ENCODE data around the gene RPL22. TPM values are rescaled to one million over a fixed set of nuclear protein-coding genes. Genes with fewer than 3 reads are reported as not detected.

Gene RPL22
- polyA plus RNA-seq, 1 experiment: 76.9 TPM

DNA sequence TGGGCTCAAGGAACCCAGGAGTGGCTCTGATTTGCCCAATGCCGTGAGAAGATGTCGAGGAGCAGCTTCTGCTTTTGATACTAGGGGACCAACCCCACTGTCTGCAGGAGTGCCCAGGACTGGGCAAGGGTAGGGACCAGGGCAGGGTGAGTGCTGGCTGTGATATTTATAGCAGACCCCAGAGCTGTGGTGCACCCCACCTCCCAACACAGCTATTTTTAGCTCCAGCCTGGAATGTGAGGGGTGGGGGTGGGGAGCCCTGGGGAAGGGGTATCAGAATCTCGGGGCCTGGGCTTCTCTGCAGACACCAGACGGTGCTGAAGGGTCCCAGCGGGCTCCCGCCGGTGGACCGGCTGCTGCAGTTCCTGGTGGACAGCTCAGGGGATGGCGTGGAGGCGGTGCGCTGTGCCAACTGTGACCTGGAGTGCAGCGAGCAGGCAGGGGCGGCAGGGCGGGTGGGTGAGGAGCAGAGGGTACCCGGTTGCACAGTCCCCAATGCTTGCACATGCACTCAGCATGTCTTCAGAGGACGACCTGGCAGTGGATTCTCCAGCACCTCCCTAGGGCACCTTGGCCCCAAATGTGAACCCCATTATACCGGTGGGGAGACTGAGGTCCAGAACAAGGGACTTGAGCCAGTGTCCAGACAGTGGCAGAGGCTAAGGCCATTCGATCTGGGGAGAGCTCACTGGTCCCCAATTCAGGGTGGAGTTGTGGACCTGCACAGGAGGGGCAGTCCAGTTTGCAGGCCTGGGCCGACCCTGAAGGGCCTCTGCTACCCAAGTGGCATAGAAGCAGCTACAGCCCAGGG, 7.9 kb upstream of the RPL22 start:
- ChIA-PET POLR2A (no interaction called here), CTCF (interaction anchor here (0.9 to 3.9 kb wide), 8 partner anchors 10 to 38 kb away, joined by 3 to 9 read pairs (median 4); no protein-coding TSS in a partner anchor)
- no peak for DNase-seq (ENCODE audit: low read depth)
- peaks cover 11% of the 10 kb centered on the region for H3K36me3 ChIP-seq (ENCODE audit: control insufficient read depth, insufficient read depth, low read length)
- no peaks in the 10 kb centered on the region for H3K27me3 ChIP-seq (ENCODE audit: control insufficient read depth, insufficient read depth, low read length)
- TF ChIP-seq, protein P1, sequence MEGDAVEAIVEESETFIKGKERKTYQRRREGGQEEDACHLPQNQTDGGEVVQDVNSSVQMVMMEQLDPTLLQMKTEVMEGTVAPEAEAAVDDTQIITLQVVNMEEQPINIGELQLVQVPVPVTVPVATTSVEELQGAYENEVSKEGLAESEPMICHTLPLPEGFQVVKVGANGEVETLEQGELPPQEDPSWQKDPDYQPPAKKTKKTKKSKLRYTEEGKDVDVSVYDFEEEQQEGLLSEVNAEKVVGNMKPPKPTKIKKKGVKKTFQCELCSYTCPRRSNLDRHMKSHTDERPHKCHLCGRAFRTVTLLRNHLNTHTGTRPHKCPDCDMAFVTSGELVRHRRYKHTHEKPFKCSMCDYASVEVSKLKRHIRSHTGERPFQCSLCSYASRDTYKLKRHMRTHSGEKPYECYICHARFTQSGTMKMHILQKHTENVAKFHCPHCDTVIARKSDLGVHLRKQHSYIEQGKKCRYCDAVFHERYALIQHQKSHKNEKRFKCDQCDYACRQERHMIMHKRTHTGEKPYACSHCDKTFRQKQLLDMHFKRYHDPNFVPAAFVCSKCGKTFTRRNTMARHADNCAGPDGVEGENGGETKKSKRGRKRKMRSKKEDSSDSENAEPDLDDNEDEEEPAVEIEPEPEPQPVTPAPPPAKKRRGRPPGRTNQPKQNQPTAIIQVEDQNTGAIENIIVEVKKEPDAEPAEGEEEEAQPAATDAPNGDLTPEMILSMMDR (IDR thresholded peaks at IDR 0.05; ENCODE audit: insufficient read depth, low read depth, low read length): no peak
- peak overlapping the region; percentile 64 for H3K4me3 ChIP-seq (ENCODE audit: low read depth, low read length)

GRCh38 chr1:6206520-6206855, 7.1 kb upstream of the RPL22 start:
- Histone ChIP-seq H3K36me3 (ENCODE audit: control insufficient read depth, insufficient read depth, low read length) (peaks cover 8% of the 10 kb centered on the region; the same call in 1 of the 2 replicates), H3K4me3 (ENCODE audit: low read depth, low read length) (peak overlapping the region; percentile 64), H3K27me3 (ENCODE audit: control insufficient read depth, insufficient read depth, low read length) (no peaks in the 10 kb centered on the region)
- no peak for DNase-seq (ENCODE audit: low read depth)
- ChIA-PET CTCF (interaction anchor here (0.7 to 3.9 kb wide), 11 partner anchors 9 to 230 kb away, joined by 3 to 9 read pairs (median 3); no protein-coding TSS in a partner anchor), POLR2A (no interaction called here)
- TF ChIP-seq, protein P1 (IDR thresholded peaks at IDR 0.05; ENCODE audit: insufficient read depth, low read depth, low read length): no peak

DNA sequence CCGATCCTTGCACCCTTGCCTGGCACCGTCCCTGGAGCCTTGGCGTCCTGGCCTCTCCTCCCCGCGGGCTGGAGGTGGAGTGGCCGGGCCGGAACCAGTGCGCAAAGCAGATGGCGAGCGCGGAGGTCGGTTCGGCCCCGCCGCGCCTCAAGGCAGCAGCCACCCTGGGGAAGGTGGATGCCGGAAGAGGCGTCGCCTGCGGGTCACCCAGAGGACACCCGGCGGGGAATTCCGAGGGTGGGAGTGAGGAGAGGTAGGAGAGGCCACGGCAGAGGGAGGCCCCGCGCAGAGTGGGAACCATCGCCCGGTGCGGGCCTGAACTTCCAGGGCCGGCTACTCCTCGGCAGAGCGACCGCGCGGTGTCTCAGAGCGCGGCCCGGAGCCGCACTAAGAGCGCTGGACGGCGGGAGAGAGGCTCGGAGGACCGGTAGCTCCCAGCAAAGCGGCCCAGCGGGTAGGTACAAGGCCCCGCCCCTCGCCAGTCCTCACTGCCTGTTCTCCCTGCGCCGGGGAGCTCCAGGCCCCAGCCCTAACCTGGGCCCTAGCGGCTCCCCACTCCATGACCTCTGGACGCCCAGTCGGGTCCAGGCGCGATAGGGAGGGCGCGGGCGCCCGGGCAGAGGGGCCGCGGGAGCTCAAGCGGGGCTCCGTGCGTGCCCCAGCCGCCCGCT, 6.6 kb upstream of the RPL22 start, which contains the start of gene RNF207:
RNF207 (plus strand) TSS at position 271 of the 671 bp plus-strand sequence. CDS start 417 bp downstream, outside the sequence.
- peaks cover 5% of the 10 kb centered on the region; the same call in 1 of the 2 replicates for H3K36me3 ChIP-seq (ENCODE audit: control insufficient read depth, insufficient read depth, low read length)
- peak within 1 kb of the TSS; percentile 64 for H3K4me3 ChIP-seq (ENCODE audit: low read depth, low read length)
- POLR2A ChIA-PET: no interaction called here
- CTCF ChIA-PET: interaction anchor here (0.7 to 3.9 kb wide), 11 partner anchors 8 to 231 kb away, joined by 3 to 9 read pairs (median 3); no protein-coding TSS in a partner anchor
- TF ChIP-seq, protein P1 (IDR thresholded peaks at IDR 0.05; ENCODE audit: insufficient read depth, low read depth, low read length): no peak
- H3K27me3 ChIP-seq (ENCODE audit: control insufficient read depth, insufficient read depth, low read length): no peaks in the 10 kb centered on the region
- DNase-seq (ENCODE audit: low read depth): no peak

GRCh38 chr1:6202256-6202655, 2.9 kb upstream of the RPL22 start:
- no peak for DNase-seq (ENCODE audit: low read depth)
- no peaks in the 10 kb centered on the region for H3K36me3 ChIP-seq (ENCODE audit: control insufficient read depth, insufficient read depth, low read length)
- ChIA-PET POLR2A (no interaction called here), CTCF (no interaction called here)
- TF ChIP-seq, protein P1 (IDR thresholded peaks at IDR 0.05; ENCODE audit: insufficient read depth, low read depth, low read length): no peak
- no peak overlapping the region for H3K4me3 ChIP-seq (ENCODE audit: low read depth, low read length)
- H3K27me3 ChIP-seq (ENCODE audit: control insufficient read depth, insufficient read depth, low read length): no peaks in the 10 kb centered on the region

GRCh38 chr1:6200188-6200809, 904 bp upstream of the RPL22 start:
- TF ChIP-seq, protein P1 (IDR thresholded peaks at IDR 0.05; ENCODE audit: insufficient read depth, low read depth, low read length): no peak
- peak overlapping the region; percentile 98 for H3K4me3 ChIP-seq (ENCODE audit: low read depth, low read length)
- ChIA-PET POLR2A (no interaction called here), CTCF (interaction anchor here (1.4 to 2.7 kb wide), 3 partner anchors 15 to 46 kb away, joined by 3 to 6 read pairs (median 5); no protein-coding TSS in a partner anchor)
- peaks cover 4% of the 10 kb centered on the region for H3K36me3 ChIP-seq (ENCODE audit: control insufficient read depth, insufficient read depth, low read length)
- no peaks in the 10 kb centered on the region for H3K27me3 ChIP-seq (ENCODE audit: control insufficient read depth, insufficient read depth, low read length)
- no peak for DNase-seq (ENCODE audit: low read depth)

Data from BJ (cell line).